Thyroid gland (tissue), 4 donors: ENCODE data around the gene RPL3.

Source experiments
- POLR2A ChIP-seq, 2 donors: fragments of 450-650 bp; IDR thresholded peaks; one replicate each; pipeline ENCODE4 v1.6.1; 2017; ENCODE audit warnings: antibody characterized with exemption in 2 of 2, mild to moderate bottlenecking in 2 of 2, moderate library complexity in 1 of 2
- TF ChIP-seq, protein P1 (sequence below), 6 experiments: fragments of 200-600 bp in 3 of 6; fragments of 450-650 bp in 3 of 6; sonication (generic) in 3 of 6; IDR thresholded peaks; one replicate each; pipeline ENCODE4 v1.5.1; 2016 to 2019; ENCODE audit warnings: antibody characterized with exemption in 6 of 6, mild to moderate bottlenecking in 2 of 6, inconsistent platforms in 1 of 6, moderate library complexity in 1 of 6

DNA sequence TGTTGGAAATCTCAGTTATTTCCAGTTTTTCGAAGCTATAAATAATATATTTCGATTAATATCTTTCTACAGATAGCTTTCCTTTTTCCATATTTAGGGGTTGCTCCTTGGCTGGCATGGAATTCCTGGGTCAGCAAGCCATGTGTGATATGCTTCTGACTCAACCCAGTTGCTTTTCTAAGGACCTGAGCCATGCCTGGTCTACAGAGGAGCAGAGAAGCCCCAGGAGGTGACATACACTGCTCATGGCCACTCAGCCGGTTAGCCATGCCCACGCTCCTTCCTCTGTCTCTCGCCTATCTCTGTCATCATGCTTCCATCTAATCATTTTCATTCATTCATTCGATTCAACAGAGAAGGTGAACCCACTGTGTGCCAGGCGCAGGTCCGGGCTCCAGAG lies 51.4 kb downstream of the RPL3 start:
- TF ChIP-seq, protein P1, sequence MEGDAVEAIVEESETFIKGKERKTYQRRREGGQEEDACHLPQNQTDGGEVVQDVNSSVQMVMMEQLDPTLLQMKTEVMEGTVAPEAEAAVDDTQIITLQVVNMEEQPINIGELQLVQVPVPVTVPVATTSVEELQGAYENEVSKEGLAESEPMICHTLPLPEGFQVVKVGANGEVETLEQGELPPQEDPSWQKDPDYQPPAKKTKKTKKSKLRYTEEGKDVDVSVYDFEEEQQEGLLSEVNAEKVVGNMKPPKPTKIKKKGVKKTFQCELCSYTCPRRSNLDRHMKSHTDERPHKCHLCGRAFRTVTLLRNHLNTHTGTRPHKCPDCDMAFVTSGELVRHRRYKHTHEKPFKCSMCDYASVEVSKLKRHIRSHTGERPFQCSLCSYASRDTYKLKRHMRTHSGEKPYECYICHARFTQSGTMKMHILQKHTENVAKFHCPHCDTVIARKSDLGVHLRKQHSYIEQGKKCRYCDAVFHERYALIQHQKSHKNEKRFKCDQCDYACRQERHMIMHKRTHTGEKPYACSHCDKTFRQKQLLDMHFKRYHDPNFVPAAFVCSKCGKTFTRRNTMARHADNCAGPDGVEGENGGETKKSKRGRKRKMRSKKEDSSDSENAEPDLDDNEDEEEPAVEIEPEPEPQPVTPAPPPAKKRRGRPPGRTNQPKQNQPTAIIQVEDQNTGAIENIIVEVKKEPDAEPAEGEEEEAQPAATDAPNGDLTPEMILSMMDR (IDR thresholded peaks at IDR 0.05), result no peak
- no peak for TF ChIP-seq POLR2A (IDR thresholded peaks at IDR 0.05)
